Activated T-cell treated with anti-CD3 and anti-CD28 coated beads for 48 hours (primary cell): ENCODE data around the gene ZNF420.
A peak's percentile ranks its signal among the peaks of the same experiment; 100 is the strongest.

Source experiments
- DNase-seq: peaks from one replicate; pipeline ENCODE4 v3.0.0-alpha.2; 2020; ENCODE audit warnings: low read depth

ZNF420 gene

GRCh38 chr19:37148214-37148613, 70.0 kb downstream of the ZNF420 start:
- no peak for DNase-seq

GRCh38 chr19:37160153-37160552, 81.9 kb downstream of the ZNF420 start:
- no peak for DNase-seq

GRCh38 chr19:37165635-37166034, 87.4 kb downstream of the ZNF420 start:
- no peak for DNase-seq

DNA sequence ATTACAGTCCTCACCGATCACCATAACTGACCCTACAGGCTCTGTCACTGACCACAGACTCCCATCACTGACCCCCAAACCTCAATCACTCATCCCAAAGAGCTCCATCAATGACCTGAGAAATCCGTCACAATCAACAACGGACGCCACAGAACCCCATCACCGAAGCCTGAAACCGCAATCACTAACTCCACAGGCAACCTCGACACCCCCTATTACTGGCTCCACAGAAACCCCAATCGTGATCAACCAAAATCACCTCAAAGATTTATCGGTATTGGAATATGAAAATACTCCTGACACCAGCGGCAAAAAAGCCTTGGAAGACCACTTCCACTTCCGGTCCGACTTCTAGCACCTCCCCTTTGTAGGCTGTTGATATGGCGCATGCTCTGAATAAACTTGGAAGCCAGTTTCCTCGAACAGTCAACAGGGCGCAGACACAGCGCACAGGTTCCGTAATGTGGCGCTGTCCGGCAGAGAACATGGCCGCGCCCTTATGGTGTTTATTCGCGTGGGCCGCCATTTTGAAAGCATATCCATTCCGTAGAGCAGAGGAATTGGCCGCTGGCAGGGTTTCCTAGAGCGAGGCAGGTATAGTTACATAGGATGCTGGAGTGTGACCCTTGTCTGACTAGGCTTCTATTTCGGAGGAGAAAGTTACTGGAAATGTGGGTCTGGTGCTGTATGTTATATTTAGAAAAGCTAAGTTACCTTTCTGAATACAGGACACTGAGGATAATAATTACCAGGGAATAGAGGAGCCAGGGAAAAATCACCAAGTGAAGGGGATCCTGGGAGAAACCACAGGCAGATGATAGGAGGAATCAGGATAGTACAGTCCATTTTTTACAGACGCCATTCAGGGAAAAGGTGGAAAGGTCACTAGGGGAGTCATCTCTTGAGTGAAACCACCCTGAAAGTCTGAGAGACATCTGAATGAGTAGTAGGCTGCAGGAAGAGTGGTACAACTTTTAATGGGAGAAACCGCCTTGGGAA, 94.4 kb downstream of the ZNF420 start, which contains the start of gene ZNF585A:
Gene ZNF585A, minus strand, starts transcription at position 328 of the 999 bp plus-strand sequence. CDS start 2,785 bp downstream, outside the sequence.
- peak; percentile 76 for DNase-seq
